Mesodermal cell (in vitro differentiated cells): ENCODE results near the gene ANXA5. TPM values are rescaled to one million over a fixed set of nuclear protein-coding genes. Genes with fewer than 3 reads are reported as not detected.

ENCODE experiments used
- H3K27ac ChIP-seq: 2 replicates; pipeline ENCODE4 v1.7.0; 2013; ENCODE audit warnings: mild to moderate bottlenecking, low read depth, low read length, moderate library complexity; ENCODE audit not compliant: severe bottlenecking
- H3K36me3 ChIP-seq: 2 replicates; pipeline ENCODE4 v1.7.1; 2013; ENCODE audit warnings: mild to moderate bottlenecking, low read length, moderate library complexity; ENCODE audit not compliant: control insufficient read depth, insufficient read depth
- H3K4me1 ChIP-seq: one replicate; pipeline ENCODE4 v1.7.1; 2013; ENCODE audit warnings: mild to moderate bottlenecking, low read length; ENCODE audit not compliant: insufficient read depth, control insufficient read depth, poor library complexity, severe bottlenecking
- H3K4me3 ChIP-seq: 2 replicates; pipeline ENCODE4 v1.7.0; 2013; ENCODE audit warnings: low read length, control low read depth, mild to moderate bottlenecking; ENCODE audit not compliant: insufficient read depth, poor library complexity, severe bottlenecking; ENCODE audit errors: extremely low read depth
- H3K9me3 ChIP-seq: 2 replicates; pipeline ENCODE4 v1.7.1; 2013; ENCODE audit warnings: mild to moderate bottlenecking, low read length, moderate library complexity; ENCODE audit not compliant: control insufficient read depth
- WGBS, 2 experiments: methylation state at CpG; one replicate each; pipeline ENCODE4 v1.1.5; 2013; ENCODE audit warnings: missing lambda C conversion rate in 2 of 2; ENCODE audit not compliant: insufficient coverage in 2 of 2; 5-methylcytosine and 5-hydroxymethylcytosine counted together
- polyA plus RNA-seq, 2 experiments: library from polyadenylated mRNA; stranded (reverse); fragments of 50-300 nt; gene quantifications; one replicate each; pipeline ENCODE4 v1.2.3, GENCODE V29; 2013

ANXA5 gene
- 501 TPM for polyA plus RNA-seq (2013, experiment 1 of 2)
- 473 TPM for polyA plus RNA-seq (2013, experiment 2 of 2)

DNA sequence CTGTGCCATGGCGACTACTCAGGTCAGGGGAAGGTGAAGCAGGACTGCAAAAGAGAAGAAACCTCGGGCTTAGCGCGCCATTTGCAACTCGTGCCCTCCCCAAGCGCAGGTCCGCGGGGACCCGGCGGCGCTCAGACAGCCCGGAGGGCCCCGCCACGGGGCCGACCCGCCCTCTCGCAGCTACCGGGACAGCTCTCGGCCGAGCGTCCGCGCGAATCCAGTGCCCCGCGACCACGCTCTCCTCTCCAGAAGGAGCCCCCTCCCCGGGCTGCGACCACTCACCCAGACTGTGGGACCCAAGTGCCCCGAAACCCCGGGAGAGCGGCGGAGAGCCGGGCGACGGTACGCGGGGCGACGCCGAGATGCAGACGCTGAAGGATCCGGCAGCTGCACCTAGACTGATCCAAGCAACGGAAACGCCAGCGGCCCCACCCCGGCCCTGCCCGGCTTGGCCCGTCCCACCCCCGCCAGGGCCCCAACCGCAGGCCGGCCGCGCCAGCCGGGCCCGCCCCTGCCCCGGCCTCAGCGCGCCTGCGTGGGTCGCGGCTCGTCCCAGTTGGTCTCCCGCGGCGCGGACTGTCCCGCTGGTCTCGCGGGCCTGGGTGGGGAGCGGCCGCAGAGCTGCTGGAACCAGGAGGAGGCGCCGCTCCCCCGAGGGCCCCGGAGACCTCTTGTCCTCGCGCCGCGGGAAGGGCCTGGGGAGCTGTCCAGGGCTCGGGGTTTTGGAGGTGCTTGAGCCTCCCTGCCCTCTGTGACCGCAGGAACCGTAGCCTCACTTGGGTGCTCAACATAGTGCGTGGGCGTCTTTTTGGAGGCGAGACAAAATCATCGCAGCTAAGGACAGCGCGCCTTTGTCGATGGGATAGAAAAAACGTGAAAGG is at the start of gene ANXA5:
Gene ANXA5 (minus strand): TSS at position 400 of the 881 bp plus-strand sequence. CDS start 391 bp downstream, at position 9.
- peaks cover 18% of the 10 kb centered on the region for H3K36me3 ChIP-seq
- H3K4me3 ChIP-seq = peak within 1 kb of the TSS; percentile 89
- H3K4me1 ChIP-seq = peaks cover 17% of the 10 kb centered on the region
- H3K9me3 ChIP-seq = peaks cover 5% of the 10 kb centered on the region
- 1% methylated on average over 58 to 79 of the region's 91 CpGs for WGBS, 2 experiments
- H3K27ac ChIP-seq = peak within 1 kb of the TSS; percentile 93

DNA sequence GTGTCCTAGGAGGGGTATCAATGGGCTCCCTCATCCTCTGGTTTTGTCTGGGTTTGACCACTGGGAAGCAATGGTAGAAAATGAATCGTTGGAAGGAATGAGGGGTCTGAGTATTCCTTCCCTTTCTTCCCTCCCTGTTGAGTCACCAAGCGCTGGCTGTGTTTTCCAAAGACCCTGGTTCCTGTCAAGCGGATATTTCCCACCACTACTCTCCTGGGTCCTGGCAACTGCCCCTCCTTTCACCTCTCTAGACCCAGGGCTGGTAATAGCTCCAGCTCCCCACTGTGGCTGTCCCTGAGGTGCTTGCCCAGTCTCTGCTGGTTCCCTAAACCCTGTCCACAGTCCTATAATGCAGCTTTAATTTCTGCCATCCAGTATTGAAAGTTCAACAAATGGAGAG is 46.0 kb upstream of the ANXA5 start:
- H3K27ac ChIP-seq = no peak overlapping the region
- H3K36me3 ChIP-seq = no peaks in the 10 kb centered on the region
- no peaks in the 10 kb centered on the region for H3K4me1 ChIP-seq
- WGBS, 2 experiments = 14 to 35% methylated on average over 1 to 2 of the region's 3 CpGs
- H3K4me3 ChIP-seq = no peak overlapping the region
- H3K9me3 ChIP-seq = no peaks in the 10 kb centered on the region

DNA sequence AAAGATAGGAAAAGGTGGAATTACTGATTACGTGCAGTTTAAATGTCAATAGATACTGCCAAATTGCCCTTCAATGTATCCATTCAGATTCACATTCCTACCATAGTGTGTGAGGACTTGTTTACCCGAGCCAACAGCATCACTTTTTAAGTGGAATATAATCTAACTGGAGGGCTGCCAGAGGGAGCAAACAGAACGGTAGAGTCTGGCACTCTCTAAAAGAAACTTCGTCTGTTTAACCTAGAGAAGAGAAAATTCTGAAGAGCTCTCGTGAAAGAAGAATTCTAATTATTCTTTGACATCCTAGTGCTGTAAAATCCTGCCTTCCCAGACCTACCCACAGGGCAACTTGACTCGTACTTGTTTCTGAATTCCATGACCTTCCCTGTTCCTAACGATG is 45.0 kb upstream of the ANXA5 start:
- 44 to 46% methylated on average over 2 to 3 of the region's 7 CpGs for WGBS, 2 experiments
- no peaks in the 10 kb centered on the region for H3K36me3 ChIP-seq
- no peaks in the 10 kb centered on the region for H3K9me3 ChIP-seq
- no peak overlapping the region for H3K27ac ChIP-seq
- no peak overlapping the region for H3K4me3 ChIP-seq
- no peaks in the 10 kb centered on the region for H3K4me1 ChIP-seq

DNA sequence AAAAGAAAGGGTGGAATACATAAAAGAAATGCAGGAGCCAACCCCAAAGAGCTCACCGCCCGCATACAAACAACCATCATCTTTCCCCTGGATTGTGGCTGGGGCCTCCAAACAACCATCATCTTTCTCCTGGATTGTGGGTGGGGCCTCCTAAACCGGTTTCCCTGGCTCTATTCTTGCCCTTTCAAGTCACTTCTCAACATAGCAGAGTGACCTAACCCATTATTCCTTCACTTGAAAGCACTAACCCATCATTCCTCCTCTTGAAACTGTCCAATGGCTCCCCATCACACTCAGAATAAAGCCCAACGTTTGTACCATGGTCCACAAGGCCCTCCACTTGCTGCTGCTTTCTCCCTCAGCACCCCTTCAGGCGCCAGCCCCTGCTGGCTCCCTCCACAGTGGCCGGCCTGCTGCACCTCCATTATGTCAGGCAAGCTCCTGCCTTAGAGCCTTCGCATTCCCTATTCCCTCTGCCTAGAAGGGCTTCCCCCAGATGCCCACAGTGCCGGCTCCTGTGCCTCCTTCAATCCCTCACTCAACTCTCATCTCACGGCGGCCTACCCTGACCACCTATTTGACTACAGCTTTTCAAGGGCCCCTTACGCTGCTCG is 44.1 kb upstream of the ANXA5 start:
- Histone ChIP-seq H3K27ac (no peak overlapping the region), H3K36me3 (no peaks in the 10 kb centered on the region), H3K4me3 (no peak overlapping the region), H3K4me1 (no peaks in the 10 kb centered on the region), H3K9me3 (no peaks in the 10 kb centered on the region)
- WGBS, 2 experiments = 77 to 79% methylated on average over 7 to 8 of the region's 12 CpGs

DNA sequence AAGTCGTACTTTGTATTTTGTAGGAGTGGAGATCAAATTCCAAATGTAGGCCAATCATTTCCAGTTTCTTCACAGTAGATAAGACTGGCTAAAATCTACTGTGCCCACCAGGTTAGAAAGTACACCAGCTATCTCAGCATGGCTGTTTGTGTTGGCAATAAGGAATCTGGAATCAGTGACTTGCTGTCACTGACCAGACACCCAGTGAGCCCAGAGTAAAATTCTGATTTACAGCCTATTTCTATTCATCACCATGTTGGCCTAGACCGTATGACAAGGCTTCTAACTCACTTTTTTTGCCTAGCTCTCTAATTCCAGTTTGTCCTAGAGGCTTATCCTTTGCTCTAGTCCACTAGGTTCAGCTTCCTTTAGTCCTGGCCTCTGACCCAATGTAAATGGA is 42.8 kb upstream of the ANXA5 start:
- Histone ChIP-seq H3K4me3 (no peak overlapping the region), H3K36me3 (no peaks in the 10 kb centered on the region), H3K9me3 (no peaks in the 10 kb centered on the region), H3K4me1 (no peaks in the 10 kb centered on the region), H3K27ac (no peak overlapping the region)
- WGBS, 2 experiments = 93 to 100% methylated on average over 1 of the region's 2 CpGs

DNA sequence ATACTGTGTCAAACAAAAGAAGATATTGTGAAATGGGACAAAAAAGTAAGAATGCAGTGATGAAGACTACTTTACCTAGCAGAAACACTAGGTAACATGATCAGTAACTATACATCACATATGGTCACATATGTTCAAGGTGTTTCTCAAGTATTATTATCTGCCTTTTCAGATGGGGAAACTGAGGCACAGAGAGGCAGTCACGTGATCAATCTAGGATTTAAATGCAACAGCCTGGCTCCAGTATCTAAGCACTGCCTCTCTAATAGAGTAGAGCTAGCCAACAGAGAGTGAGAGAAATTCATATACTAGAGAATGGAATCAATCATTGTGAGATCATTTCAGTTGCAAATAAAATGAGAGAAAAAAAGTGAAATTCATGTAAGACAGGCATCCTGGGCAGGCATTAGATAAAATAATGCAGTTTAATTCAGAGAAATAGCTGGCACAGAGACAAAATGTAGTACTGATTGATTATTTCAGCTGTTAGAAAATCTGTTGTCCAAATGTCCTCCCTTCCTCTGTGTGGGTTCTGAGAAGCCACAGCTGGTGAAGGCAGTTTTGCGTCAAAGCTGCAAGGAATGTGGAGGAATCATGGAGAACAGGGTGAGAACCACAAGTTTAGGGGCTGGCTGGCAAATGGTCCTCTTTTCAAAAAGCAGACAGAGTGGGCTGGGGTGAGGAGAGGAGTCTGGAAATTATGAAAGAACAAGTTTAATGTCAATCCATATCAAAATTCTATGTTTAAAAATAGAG is 42.2 kb upstream of the ANXA5 start:
- H3K27ac ChIP-seq = no peak overlapping the region
- 100% methylated on average over 1 of the region's 2 CpGs; no CpG with 5 or more reads in 1 of the 2 experiments for WGBS, 2 experiments

DNA sequence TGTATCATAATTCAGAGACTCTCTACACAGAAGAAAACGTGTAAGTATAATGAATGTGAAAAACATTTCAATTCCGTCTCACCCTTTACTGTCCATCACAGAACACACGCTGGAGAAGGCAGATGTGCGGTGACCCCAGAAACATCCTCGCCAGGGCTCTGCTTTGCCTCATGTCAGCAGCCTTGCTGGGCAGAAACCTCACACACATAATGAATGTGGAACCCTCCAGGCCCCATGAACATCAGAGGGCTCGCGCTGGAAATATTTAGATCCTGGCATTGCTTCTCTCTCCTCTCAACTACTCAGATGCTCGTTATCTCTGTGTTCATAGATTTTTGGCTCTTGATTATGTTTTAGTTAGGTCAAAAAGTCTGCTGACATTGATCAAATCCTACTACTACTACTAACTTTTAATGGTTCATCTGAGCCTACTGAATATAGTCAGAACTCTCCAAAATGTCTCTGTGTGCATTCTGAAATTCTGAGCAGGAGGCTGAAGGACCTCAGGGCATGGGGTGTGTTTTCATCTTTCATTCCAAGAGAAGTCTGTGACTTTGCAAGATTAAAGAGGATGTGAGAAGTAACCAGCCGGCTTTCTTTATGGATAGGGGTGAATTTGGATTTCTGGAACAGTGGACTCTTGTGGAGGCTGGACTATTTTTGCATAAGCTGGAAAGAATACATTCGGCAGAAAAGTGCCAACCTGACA is 41.2 kb upstream of the ANXA5 start:
- no peaks in the 10 kb centered on the region for H3K9me3 ChIP-seq
- WGBS, 2 experiments = 78 to 86% methylated on average over 4 to 5 of the region's 10 CpGs
- H3K4me1 ChIP-seq = no peaks in the 10 kb centered on the region
- H3K27ac ChIP-seq = no peak overlapping the region
- H3K36me3 ChIP-seq = no peaks in the 10 kb centered on the region
- no peak overlapping the region for H3K4me3 ChIP-seq

More for the DNA sequence above, 42.2 kb upstream of the ANXA5 start:
- H3K4me3 ChIP-seq = no peak overlapping the region
- H3K36me3 ChIP-seq = no peaks in the 10 kb centered on the region
- no peaks in the 10 kb centered on the region for H3K9me3 ChIP-seq
- H3K4me1 ChIP-seq = no peaks in the 10 kb centered on the region

DNA sequence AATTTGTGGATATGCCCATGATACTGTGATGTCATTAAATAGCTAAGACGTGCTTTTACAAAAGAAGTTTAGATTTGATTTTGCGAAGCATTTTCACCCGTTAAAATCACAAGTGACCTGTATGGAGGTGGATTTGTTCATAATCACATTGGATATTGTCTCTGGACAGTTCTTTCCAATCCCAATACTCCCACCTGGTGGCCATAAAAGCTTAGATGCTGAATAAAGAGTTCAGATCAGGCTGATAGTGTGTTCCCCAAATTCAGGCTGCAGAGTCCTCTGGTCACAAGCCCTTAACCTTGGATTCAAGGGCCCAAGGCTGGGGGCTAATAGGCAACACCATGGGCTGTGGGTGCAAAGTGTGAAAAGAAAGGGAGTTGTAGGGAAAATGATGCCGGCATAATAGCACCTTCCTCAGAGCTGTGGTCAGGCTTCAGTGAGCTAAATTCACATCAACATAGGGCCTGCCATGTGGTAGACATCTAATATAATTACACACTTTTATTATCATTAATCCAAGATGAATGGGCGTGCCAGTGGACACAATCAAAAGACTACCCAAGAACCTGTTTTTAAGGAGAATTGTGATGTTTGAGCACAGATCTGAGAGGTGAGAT is 40.1 kb upstream of the ANXA5 start:
- H3K36me3 ChIP-seq = no peaks in the 10 kb centered on the region
- H3K4me1 ChIP-seq = no peaks in the 10 kb centered on the region
- H3K4me3 ChIP-seq = no peak overlapping the region
- WGBS, 2 experiments = 70 to 76% methylated on average over 2 to 3 of the region's 5 CpGs
- no peak overlapping the region for H3K27ac ChIP-seq
- no peaks in the 10 kb centered on the region for H3K9me3 ChIP-seq

DNA sequence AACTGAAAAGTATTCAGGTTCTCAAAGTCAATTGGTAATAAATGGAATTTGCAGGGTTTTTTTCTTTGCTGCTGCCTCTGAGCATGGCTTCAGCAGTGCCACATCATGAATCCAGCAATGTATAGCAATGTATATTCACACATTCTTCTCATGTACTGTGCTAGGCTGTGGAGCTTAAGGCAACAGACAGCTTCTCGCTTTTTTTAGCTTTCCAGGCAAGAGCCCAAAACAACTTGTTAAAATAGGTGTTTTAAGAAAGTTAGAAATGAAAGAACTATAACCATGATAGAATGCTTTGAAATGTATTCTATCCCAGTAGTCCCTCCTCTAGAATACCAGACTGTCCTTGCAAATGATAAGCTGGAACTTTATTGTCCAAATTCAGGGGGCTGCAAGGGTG is 37.8 kb upstream of the ANXA5 start:
- Histone ChIP-seq H3K27ac (no peak overlapping the region), H3K36me3 (no peaks in the 10 kb centered on the region), H3K4me1 (no peaks in the 10 kb centered on the region), H3K9me3 (no peaks in the 10 kb centered on the region), H3K4me3 (no peak overlapping the region)
- WGBS, 2 experiments = no CpG with 5 or more reads among the region's 1 CpG

DNA sequence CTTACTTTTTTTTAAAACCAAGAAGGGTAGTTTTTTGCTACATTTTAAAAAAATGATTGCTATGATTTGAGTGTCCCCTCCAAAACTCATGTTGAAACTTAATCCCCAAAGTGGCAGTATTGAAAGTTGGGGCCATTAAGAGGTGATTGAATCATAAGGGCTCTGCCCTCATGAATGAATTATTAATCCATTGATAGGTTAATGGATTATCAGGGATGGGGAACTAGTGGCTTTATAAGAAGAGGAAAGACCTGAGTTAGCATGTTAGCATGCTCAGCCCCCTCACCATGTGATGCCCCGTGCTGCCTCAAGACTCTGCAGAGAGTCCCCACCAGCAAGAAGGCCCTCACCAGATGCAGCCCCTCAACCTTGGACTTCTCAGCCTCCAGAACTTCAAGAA is 37.2 kb upstream of the ANXA5 start:
- no peaks in the 10 kb centered on the region for H3K4me1 ChIP-seq
- WGBS, 2 experiments = 75 to 100% methylated on average over 1 of the region's 1 CpG
- H3K4me3 ChIP-seq = no peak overlapping the region
- H3K9me3 ChIP-seq = no peaks in the 10 kb centered on the region
- H3K27ac ChIP-seq = no peak overlapping the region
- no peaks in the 10 kb centered on the region for H3K36me3 ChIP-seq
